PC-3 (cell line): ENCODE results near the gene TUBA3E.

Source experiments
- EZH2 ChIP-seq: fragments of 300-600 bp; sonication (generic); IDR thresholded peaks from one replicate; pipeline ENCODE4 v1.6.1; 2017; ENCODE audit warnings: antibody characterized with exemption, mild to moderate bottlenecking, low read length; ENCODE audit not compliant: unreplicated experiment
- TF ChIP-seq, protein P1 (sequence below): fragments of 300-600 bp; sonication (generic); conservative IDR thresholded peaks from 2 replicates; pipeline ENCODE4 v1.5.1; 2017; ENCODE audit warnings: antibody characterized with exemption, low read depth, mild to moderate bottlenecking, low read length

DNA sequence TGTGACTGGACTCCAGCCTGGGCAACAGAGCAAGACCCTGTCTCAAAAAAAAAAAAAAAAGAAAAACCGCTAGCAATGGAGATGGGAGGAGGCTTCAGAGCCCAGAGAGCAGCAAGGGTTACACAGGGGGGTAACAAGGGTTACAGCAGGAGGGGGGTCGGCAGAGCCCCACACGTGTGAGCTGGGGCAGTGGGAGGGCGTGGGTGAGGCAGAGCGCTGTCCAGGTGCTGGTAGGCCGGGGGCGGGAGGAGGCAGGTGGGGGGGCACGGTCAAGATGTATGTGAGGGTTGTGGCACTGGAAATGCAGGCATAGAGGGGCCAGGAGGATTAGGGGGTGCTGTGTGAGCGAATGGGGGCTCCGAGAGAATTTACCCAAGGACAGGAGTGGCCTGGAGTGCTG lies 12.8 kb downstream of the TUBA3E start:
- TF ChIP-seq, protein P1, sequence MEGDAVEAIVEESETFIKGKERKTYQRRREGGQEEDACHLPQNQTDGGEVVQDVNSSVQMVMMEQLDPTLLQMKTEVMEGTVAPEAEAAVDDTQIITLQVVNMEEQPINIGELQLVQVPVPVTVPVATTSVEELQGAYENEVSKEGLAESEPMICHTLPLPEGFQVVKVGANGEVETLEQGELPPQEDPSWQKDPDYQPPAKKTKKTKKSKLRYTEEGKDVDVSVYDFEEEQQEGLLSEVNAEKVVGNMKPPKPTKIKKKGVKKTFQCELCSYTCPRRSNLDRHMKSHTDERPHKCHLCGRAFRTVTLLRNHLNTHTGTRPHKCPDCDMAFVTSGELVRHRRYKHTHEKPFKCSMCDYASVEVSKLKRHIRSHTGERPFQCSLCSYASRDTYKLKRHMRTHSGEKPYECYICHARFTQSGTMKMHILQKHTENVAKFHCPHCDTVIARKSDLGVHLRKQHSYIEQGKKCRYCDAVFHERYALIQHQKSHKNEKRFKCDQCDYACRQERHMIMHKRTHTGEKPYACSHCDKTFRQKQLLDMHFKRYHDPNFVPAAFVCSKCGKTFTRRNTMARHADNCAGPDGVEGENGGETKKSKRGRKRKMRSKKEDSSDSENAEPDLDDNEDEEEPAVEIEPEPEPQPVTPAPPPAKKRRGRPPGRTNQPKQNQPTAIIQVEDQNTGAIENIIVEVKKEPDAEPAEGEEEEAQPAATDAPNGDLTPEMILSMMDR: no peak
- TF ChIP-seq EZH2: no peak
